ENCODE results near the gene VPS13C.

Gene VPS13C

DNA sequence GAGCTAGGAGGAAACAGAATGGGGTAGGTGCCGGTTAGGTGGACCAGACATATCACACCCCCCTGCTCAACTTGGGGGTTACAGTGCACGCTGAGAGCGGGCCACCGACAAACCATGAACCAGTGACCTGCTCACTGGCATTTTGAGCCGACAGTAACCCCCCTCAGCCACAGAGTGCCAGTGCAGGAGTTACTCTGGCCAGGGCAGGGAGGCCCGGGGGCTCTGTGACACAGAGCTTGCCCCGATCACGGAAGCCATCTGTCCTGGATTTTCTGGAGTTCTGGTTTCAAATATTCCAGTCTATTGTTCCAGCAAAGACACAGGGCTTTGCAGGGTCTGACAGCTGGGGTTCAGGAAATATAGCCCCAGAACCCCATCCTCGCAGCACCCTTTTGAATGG, 225.2 kb downstream of the VPS13C start:
- H3K27me3 ChIP-seq, result no peaks in the 10 kb centered on the region
- no peaks in the 10 kb centered on the region for H3K36me3 ChIP-seq
- H3K4me3 ChIP-seq (ENCODE audit: low read depth, low read length), result peak overlapping the region; percentile 48
- no peak for DNase-seq
- peaks cover 9% of the 10 kb centered on the region for H3K4me1 ChIP-seq
- TF ChIP-seq, protein P1, sequence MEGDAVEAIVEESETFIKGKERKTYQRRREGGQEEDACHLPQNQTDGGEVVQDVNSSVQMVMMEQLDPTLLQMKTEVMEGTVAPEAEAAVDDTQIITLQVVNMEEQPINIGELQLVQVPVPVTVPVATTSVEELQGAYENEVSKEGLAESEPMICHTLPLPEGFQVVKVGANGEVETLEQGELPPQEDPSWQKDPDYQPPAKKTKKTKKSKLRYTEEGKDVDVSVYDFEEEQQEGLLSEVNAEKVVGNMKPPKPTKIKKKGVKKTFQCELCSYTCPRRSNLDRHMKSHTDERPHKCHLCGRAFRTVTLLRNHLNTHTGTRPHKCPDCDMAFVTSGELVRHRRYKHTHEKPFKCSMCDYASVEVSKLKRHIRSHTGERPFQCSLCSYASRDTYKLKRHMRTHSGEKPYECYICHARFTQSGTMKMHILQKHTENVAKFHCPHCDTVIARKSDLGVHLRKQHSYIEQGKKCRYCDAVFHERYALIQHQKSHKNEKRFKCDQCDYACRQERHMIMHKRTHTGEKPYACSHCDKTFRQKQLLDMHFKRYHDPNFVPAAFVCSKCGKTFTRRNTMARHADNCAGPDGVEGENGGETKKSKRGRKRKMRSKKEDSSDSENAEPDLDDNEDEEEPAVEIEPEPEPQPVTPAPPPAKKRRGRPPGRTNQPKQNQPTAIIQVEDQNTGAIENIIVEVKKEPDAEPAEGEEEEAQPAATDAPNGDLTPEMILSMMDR (IDR thresholded peaks at IDR 0.05; ENCODE audit: low read depth, low read length), result no peak
- no peaks in the 10 kb centered on the region for H3K9me3 ChIP-seq

GRCh38 chr15:61834076-61834697, 226.1 kb downstream of the VPS13C start:
- Histone ChIP-seq H3K4me1 (peaks cover 14% of the 10 kb centered on the region), H3K27me3 (no peaks in the 10 kb centered on the region), H3K9me3 (no peaks in the 10 kb centered on the region), H3K36me3 (no peaks in the 10 kb centered on the region), H3K4me3 (ENCODE audit: low read depth, low read length) (no peak overlapping the region)
- peak; percentile 79 for DNase-seq
- TF ChIP-seq, protein P1 (IDR thresholded peaks at IDR 0.05; ENCODE audit: low read depth, low read length), result peak; percentile 99

- Histone ChIP-seq H3K4me3 (ENCODE audit: low read depth, low read length) (no peak overlapping the region), H3K4me1 (peaks cover 14% of the 10 kb centered on the region), H3K9me3 (no peaks in the 10 kb centered on the region), H3K27me3 (no peaks in the 10 kb centered on the region), H3K36me3 (no peaks in the 10 kb centered on the region)
- TF ChIP-seq, protein P1 (IDR thresholded peaks at IDR 0.05; ENCODE audit: low read depth, low read length), result no peak
- DNase-seq, result no peak
Observed at GRCh38 chr15:61832223-61832622, 228.0 kb downstream of the VPS13C start.

- Histone ChIP-seq H3K27me3 (no peaks in the 10 kb centered on the region), H3K4me3 (ENCODE audit: low read depth, low read length) (no peak overlapping the region), H3K36me3 (no peaks in the 10 kb centered on the region), H3K9me3 (no peaks in the 10 kb centered on the region), H3K4me1 (peaks cover 14% of the 10 kb centered on the region)
- TF ChIP-seq, protein P1 (IDR thresholded peaks at IDR 0.05; ENCODE audit: low read depth, low read length), result no peak
- DNase-seq, result no peak
Observed at GRCh38 chr15:61831505-61831921, 228.7 kb downstream of the VPS13C start.

- Histone ChIP-seq H3K36me3 (no peaks in the 10 kb centered on the region), H3K9me3 (no peaks in the 10 kb centered on the region), H3K4me3 (ENCODE audit: low read depth, low read length) (no peak overlapping the region), H3K4me1 (peaks cover 14% of the 10 kb centered on the region), H3K27me3 (no peaks in the 10 kb centered on the region)
- DNase-seq, result peak; percentile 80
- TF ChIP-seq, protein P1 (IDR thresholded peaks at IDR 0.05; ENCODE audit: low read depth, low read length), result no peak
Observed at GRCh38 chr15:61830536-61831330, 229.5 kb downstream of the VPS13C start.

GRCh38 chr15:61829514-61829889, 230.7 kb downstream of the VPS13C start:
- Histone ChIP-seq H3K36me3 (no peaks in the 10 kb centered on the region), H3K4me1 (peaks cover 14% of the 10 kb centered on the region), H3K4me3 (ENCODE audit: low read depth, low read length) (no peak overlapping the region), H3K9me3 (no peaks in the 10 kb centered on the region), H3K27me3 (no peaks in the 10 kb centered on the region)
- TF ChIP-seq, protein P1 (IDR thresholded peaks at IDR 0.05; ENCODE audit: low read depth, low read length), result no peak
- no peak for DNase-seq
